Ishikawa (cell line): Measurements from ENCODE around the gene NCAPG2.

Source experiments
- CEBPB ChIP-seq: IDR thresholded peaks from 2 replicates; pipeline ENCODE4 v1.6.1; 2012
- CREB1 ChIP-seq: IDR thresholded peaks from 2 replicates; pipeline ENCODE4 v1.6.1; 2012; ENCODE audit warnings: low read depth
- EGR1 ChIP-seq: IDR thresholded peaks from 2 replicates; pipeline ENCODE4 v1.6.1; 2012
- EP300 ChIP-seq: IDR thresholded peaks from 2 replicates; pipeline ENCODE4 v1.6.1; 2012; ENCODE audit warnings: borderline replicate concordance
- FOXM1 ChIP-seq: IDR thresholded peaks from 2 replicates; pipeline ENCODE4 v1.6.1; 2012; ENCODE audit warnings: low read depth, borderline replicate concordance
- MAX ChIP-seq: IDR thresholded peaks from 2 replicates; pipeline ENCODE4 v1.6.1; 2012
- NFIC ChIP-seq: IDR thresholded peaks from 2 replicates; pipeline ENCODE4 v1.6.1; 2012
- RAD21 ChIP-seq: IDR thresholded peaks from 2 replicates; pipeline ENCODE4 v1.6.1; 2012; ENCODE audit warnings: low read depth
- REST ChIP-seq: IDR thresholded peaks from 2 replicates; pipeline ENCODE4 v1.6.1; 2012; ENCODE audit warnings: low read depth, mild to moderate bottlenecking
- TAF1 ChIP-seq: IDR thresholded peaks from 2 replicates; pipeline ENCODE4 v1.6.1; 2012; ENCODE audit warnings: low read depth, mild to moderate bottlenecking
- TCF12 ChIP-seq: IDR thresholded peaks from 2 replicates; pipeline ENCODE4 v1.6.1; 2012; ENCODE audit warnings: low read depth
- TEAD4 ChIP-seq: IDR thresholded peaks from 2 replicates; pipeline ENCODE4 v1.6.1; 2012
- USF1 ChIP-seq: IDR thresholded peaks from 2 replicates; pipeline ENCODE4 v1.6.1; 2012
- YY1 ChIP-seq: IDR thresholded peaks from 2 replicates; pipeline ENCODE4 v1.6.1; 2012; ENCODE audit warnings: low read depth
- ZBTB7A ChIP-seq: IDR thresholded peaks from 2 replicates; pipeline ENCODE4 v1.6.1; 2012; ENCODE audit warnings: low read depth

The NCAPG2 gene

GRCh38 chr7:158682456-158682855 is 22.1 kb downstream of the NCAPG2 start:
- no peak for TF ChIP-seq MAX
- no peak for TF ChIP-seq CEBPB
- TF ChIP-seq TCF12 = no peak
- TF ChIP-seq ZBTB7A = no peak
- no peak for TF ChIP-seq RAD21
- TF ChIP-seq USF1 = no peak
- TF ChIP-seq FOXM1 = no peak
- no peak for TF ChIP-seq EP300
- no peak for TF ChIP-seq EGR1
- TF ChIP-seq TAF1 = no peak
- no peak for TF ChIP-seq YY1
- no peak for TF ChIP-seq REST

- TF ChIP-seq FOXM1 = no peak
- TF ChIP-seq MAX = no peak
- no peak for TF ChIP-seq EP300
- no peak for TF ChIP-seq NFIC
- no peak for TF ChIP-seq YY1
- TF ChIP-seq REST = no peak
Measured at GRCh38 chr7:158680754-158681153, 23.9 kb downstream of the NCAPG2 start.

GRCh38 chr7:158676906-158677305 is 27.7 kb downstream of the NCAPG2 start:
- no peak for TF ChIP-seq CEBPB
- no peak for TF ChIP-seq MAX
- TF ChIP-seq ZBTB7A = no peak
- no peak for TF ChIP-seq TEAD4
- no peak for TF ChIP-seq EP300
- no peak for TF ChIP-seq TCF12
- TF ChIP-seq EGR1 = no peak
- no peak for TF ChIP-seq YY1
- TF ChIP-seq FOXM1 = no peak
- TF ChIP-seq CREB1 = no peak
- no peak for TF ChIP-seq USF1
- TF ChIP-seq RAD21 = no peak
- no peak for TF ChIP-seq REST
- no peak for TF ChIP-seq NFIC
- no peak for TF ChIP-seq TAF1

GRCh38 chr7:158676171-158676840 is 28.3 kb downstream of the NCAPG2 start:
- TF ChIP-seq MAX (no peak), FOXM1 (no peak), NFIC (no peak), ZBTB7A (no peak)
